Fibroblast of villous mesenchyme (primary cell): ENCODE results near the gene TECPR2. TPM values are rescaled to one million over a fixed set of nuclear protein-coding genes. Genes with fewer than 3 reads are reported as not detected.

Experiments
- DNase-seq: peaks from one replicate; pipeline ENCODE4 v3.0.0-alpha.2; 2010; ENCODE audit warnings: low read depth
- H3K4me3 ChIP-seq: 2 replicates; pipeline ENCODE4 v1.5.1; 2011; ENCODE audit warnings: low read depth, mild to moderate bottlenecking, low read length
- total RNA-seq: library from RNA; depleted of rRNA; stranded (reverse); fragments of >200 nt; gene quantifications from 2 replicates; pipeline ENCODE4 v1.2.3, GENCODE V29; 2012
- TF ChIP-seq, protein P1 (sequence below): IDR thresholded peaks from 2 replicates; pipeline ENCODE4 v1.5.1; 2012; ENCODE audit warnings: low read depth, mild to moderate bottlenecking, low read length; ENCODE audit not compliant: insufficient read depth

TECPR2 gene
- total RNA-seq, 1 donor: 19.9 TPM

DNA sequence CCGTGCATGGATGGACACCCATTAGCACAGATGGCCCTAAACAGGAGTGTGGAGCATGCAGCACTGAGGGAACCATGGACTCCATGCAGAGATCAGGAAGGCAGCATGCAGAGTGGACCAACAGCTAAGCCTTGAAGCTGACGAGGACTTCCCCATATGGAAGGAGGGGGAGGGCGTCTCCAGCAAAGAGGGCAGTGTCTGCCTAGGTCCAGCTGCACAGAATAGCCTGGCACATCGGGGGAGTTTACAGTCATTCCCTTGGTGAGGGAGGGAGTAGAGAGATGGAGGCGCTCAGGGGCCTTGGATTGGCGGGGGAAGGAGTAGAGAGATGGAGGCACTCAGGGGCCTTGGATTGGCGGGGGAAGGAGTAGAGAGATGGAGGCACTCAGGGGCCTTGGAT, 82.3 kb downstream of the TECPR2 start:
- no peak for DNase-seq
- H3K4me3 ChIP-seq: no peak overlapping the region
- TF ChIP-seq, protein P1, sequence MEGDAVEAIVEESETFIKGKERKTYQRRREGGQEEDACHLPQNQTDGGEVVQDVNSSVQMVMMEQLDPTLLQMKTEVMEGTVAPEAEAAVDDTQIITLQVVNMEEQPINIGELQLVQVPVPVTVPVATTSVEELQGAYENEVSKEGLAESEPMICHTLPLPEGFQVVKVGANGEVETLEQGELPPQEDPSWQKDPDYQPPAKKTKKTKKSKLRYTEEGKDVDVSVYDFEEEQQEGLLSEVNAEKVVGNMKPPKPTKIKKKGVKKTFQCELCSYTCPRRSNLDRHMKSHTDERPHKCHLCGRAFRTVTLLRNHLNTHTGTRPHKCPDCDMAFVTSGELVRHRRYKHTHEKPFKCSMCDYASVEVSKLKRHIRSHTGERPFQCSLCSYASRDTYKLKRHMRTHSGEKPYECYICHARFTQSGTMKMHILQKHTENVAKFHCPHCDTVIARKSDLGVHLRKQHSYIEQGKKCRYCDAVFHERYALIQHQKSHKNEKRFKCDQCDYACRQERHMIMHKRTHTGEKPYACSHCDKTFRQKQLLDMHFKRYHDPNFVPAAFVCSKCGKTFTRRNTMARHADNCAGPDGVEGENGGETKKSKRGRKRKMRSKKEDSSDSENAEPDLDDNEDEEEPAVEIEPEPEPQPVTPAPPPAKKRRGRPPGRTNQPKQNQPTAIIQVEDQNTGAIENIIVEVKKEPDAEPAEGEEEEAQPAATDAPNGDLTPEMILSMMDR: no peak

DNA sequence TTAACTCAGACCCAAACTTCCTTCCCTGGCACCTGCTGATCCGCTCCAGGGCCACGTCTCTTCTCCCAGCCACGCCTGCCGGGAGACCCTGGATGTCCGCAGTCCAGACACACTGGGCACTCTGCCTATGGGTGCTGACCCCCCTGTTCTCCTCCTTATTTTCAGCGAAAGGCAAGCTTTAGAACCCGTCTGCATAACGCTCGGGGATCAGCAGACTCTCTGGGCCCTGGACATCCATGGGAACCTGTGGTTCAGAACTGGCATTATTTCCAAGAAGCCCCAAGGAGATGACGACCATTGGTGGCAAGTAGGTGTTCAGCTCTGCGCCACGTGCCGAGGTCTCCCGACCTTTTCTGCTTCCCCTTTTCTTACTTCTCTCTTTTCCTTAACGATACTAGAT, 82.9 kb downstream of the TECPR2 start:
- DNase-seq: no peak
- H3K4me3 ChIP-seq: no peak overlapping the region
- TF ChIP-seq, protein P1: no peak

DNA sequence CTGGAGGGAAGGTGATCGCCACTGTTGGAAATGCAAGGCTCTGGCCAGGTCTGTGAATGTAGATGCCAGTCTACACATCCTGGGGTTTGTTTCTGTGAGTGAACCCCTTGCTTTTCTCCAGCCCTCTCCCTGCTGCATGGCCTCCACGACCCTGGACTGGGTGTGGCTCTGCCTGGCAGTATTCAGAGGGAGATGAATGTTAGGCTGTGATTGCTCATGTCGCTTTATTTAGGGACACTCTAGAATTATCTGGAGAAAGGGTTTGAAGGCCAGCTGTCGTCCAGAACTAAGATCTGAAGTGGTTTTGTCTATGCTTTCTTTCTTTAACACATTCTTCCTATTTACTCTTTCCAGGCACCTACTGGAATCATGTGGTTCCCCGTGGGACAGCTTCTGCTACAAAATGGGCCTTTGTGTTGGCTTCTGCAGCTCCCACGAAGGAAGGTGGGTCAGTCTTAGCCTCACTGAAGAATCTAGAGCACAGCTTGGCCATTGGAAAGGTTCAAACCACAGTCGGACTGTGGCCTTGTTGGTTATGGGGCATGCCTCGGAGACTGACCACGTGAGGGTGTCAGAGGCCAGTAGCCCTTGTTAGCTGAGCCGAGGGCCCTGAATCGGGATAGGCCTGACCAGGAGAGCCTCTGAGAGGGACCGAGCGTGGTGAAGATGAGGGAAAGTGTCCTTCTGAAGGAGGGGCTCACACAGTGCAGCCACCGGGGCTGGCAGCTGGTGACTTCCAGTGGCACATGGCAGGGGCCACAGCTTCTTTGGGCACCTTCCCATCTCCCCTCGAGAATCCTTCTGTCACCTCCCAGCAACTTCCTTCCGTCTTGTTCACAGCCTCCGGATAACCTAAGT, 87.7 kb downstream of the TECPR2 start:
- TF ChIP-seq, protein P1: no peak
- DNase-seq: no peak
- no peak overlapping the region for H3K4me3 ChIP-seq

DNA sequence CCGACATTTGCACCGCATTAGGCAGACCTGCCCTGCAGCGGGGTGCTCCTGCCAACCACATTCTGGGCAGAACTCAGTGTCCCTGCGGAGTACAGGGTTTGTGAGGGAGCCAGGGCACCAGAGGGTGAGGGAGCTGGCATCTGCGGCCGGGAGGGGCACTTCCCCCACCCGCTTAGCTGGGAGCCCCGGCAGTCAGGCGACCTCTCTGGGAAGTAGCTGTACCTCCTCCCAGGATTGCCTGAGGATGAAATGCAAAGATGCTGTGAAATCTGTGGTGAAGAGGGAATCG, 88.3 kb downstream of the TECPR2 start:
- TF ChIP-seq, protein P1: no peak
- H3K4me3 ChIP-seq: no peak overlapping the region
- no peak for DNase-seq

DNA sequence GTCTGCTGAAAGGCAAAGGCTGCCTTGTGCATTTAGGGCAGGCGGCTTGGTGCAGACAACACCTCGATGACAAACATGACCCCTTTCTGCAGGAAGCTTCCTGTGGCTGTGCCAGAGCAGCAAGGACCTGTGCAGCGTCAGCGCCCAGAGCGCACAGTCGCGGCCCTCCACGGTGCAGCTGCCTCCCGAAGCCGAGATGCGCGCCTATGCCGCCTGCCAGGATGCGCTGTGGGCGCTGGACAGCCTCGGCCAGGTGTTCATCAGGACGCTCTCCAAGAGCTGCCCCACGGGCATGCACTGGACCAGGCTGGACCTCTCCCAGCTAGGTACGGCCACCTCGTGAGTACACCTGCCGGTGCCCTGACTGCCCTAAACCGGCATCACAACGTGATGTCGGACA, 89.6 kb downstream of the TECPR2 start:
- TF ChIP-seq, protein P1: no peak
- H3K4me3 ChIP-seq: no peak overlapping the region
- DNase-seq: no peak

DNA sequence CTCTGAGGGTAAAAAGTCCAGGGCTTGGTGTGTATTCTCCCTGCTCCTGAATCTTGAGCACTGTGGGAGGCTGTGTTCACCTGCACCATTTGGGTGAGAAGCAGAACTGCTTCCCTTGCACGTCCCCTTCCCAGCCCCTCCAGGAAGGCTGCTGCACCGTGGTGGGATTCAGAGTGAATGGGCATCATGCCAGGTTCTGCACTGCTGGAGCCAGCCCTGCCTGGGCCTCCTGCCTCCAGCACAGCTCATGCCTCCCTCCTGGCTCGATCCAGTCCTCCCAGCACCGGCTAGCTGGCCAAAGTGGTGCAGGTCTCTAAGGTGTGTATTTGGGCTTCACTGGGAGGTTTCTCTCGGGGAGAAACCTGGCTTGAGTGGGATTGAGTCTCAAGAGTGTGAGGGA, 92.0 kb downstream of the TECPR2 start:
- no peak overlapping the region for H3K4me3 ChIP-seq
- DNase-seq: no peak
- TF ChIP-seq, protein P1: no peak

DNA sequence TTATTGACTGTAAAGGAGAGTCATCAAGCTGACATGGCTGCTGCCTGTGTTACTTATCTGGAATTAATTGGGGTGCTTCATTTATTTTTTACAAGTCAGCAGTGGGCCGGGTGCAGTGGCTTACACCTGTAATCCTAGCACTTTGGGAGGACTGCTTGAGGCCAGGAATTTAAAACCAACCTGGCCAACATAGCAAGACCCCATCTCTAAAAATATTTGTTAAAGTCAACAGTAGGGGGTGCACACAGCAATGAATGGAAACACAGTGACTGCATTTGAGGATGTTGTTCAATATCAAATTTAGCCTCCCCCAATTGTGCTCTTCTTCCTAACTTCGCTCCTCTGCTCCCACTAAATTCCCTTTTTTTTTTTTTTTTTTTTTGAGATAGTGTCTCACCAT, 94.8 kb downstream of the TECPR2 start:
- no peak overlapping the region for H3K4me3 ChIP-seq
- DNase-seq: no peak
- TF ChIP-seq, protein P1: no peak
